Colonic mucosa (tissue), 4 donors: ENCODE measurements around the gene SPTB. TPM values are rescaled to one million over a fixed set of nuclear protein-coding genes. Genes with fewer than 3 reads are reported as not detected.
A peak's percentile ranks its signal among the peaks of the same experiment; 100 is the strongest.

ENCODE experiments used
- DNase-seq: peaks from one replicate; pipeline ENCODE4 v3.0.0-alpha.2; 2020
- H3K27ac ChIP-seq: fragments of 200-600 bp; one replicate; pipeline ENCODE4 v1.8.0; 2021
- H3K27me3 ChIP-seq: fragments of 200-600 bp; one replicate; pipeline ENCODE4 v1.8.0; 2021
- H3K36me3 ChIP-seq: fragments of 200-600 bp; one replicate; pipeline ENCODE4 v1.8.0; 2021
- H3K4me1 ChIP-seq: fragments of 200-600 bp; one replicate; pipeline ENCODE4 v1.8.0; 2021; ENCODE audit warnings: mild to moderate bottlenecking
- H3K4me3 ChIP-seq: fragments of 200-600 bp; one replicate; pipeline ENCODE4 v1.8.0; 2021
- H3K9ac ChIP-seq, 2 donors: one replicate each; pipeline ENCODE4 v1.7.0; 2013; ENCODE audit warnings: control low read depth in 2 of 2, low read depth in 2 of 2, low read length in 2 of 2
- H3K9me3 ChIP-seq: fragments of 200-600 bp; one replicate; pipeline ENCODE4 v1.8.0; 2021
- CTCF ChIP-seq: fragments of 200-600 bp; IDR thresholded peaks from one replicate; pipeline ENCODE4 v1.8.0; 2022; ENCODE audit warnings: antibody characterized with exemption, mild to moderate bottlenecking
- intact Hi-C: fragments of 100-400 bp; cut with DNase I; formaldehyde crosslinking; loops from one replicate; pipeline ENCODE4 v1.14.1; 2022
- total RNA-seq, 2 donors: library from RNA; stranded (reverse); fragmentation: NEBNext Ultra II Directional in 1 of 2; extraction: Animal tissue kit (Norgen Biotek cat#: 25700) in 1 of 2; gene quantifications; one replicate each; pipeline ENCODE4 v1.2.1, GENCODE V29; 2021
- donor health status: healthy.
- donor health status: DM: no; HTN: no; CAD: no.
- donor health status: DM: no; HTN: no; CAD: no.

Gene SPTB
- total RNA-seq, 2 donors from 2014 or later: 0.42 to 0.52 TPM

DNA sequence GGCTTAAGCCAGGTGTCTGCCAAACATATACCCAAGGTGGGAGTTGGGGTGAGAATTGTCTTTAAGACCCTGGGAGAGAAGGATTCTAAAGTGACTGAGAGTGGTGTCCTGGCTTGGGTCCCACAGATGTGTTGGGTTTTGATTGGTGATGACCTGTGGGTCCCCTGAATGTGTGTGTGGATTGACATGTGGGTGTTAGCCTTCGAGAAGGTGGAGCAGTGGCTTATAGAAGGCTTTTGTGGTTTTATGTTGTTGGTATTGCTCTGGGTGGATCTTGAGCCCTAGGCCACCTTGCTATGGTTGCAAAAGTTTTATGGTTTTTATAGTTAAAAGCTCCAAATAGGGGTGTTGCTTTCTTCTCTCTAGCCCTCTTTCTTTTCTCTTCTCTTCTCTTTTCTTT is 145.8 kb downstream of the SPTB start:
- DNase-seq: no peak
- TF ChIP-seq CTCF: no peak
- intact Hi-C loops: no loop called here
- no peak overlapping the region for H3K9ac ChIP-seq
- H3K9me3 ChIP-seq: no peaks in the 10 kb centered on the region
- H3K27me3 ChIP-seq: no peaks in the 10 kb centered on the region
- H3K4me3 ChIP-seq: no peak overlapping the region
- peaks cover 8% of the 10 kb centered on the region for H3K4me1 ChIP-seq
- peak overlapping the region; percentile 1 for H3K27ac ChIP-seq
- H3K36me3 ChIP-seq: no peaks in the 10 kb centered on the region

GRCh38 chr14:64733321-64733720 is 146.4 kb downstream of the SPTB start:
- no peaks in the 10 kb centered on the region for H3K36me3 ChIP-seq
- H3K4me1 ChIP-seq: peaks cover 8% of the 10 kb centered on the region
- H3K27ac ChIP-seq: peak overlapping the region; percentile 1
- H3K4me3 ChIP-seq: no peak overlapping the region
- no peak for TF ChIP-seq CTCF
- H3K9me3 ChIP-seq: no peaks in the 10 kb centered on the region
- no peak for DNase-seq
- no peak overlapping the region for H3K9ac ChIP-seq
- H3K27me3 ChIP-seq: no peaks in the 10 kb centered on the region
- intact Hi-C loops: no loop called here

DNA sequence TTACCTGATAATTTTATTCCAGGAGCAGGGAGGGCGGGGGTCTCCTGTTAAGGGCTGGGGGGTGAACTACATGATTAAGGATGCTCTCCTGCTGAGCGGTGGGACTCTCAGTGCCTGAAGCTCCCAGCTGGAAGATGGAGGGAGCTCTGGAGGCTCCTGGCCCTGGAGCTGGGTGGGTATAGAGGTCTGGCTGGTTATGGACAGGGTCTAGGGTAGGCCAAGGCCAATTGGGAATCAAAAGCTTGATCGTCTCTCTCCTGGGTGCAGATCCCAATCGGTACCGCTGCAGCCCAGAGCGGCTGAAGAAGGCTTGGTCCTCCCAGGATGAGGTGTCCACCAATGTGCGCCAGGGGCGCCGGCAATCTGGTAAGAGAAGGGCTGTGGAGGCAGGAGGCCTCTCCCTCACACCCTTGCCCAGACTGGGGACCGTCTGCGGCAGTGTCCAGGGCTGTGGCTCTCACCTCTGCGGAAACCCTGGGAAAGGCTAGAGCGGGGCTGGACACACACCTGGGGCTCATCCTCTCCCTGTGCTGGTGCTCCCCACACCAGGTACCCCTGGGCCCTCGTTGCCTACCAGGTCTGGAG is 147.1 kb downstream of the SPTB start:
- Histone ChIP-seq H3K36me3 (no peaks in the 10 kb centered on the region), H3K4me3 (no peak overlapping the region), H3K27me3 (no peaks in the 10 kb centered on the region), H3K9me3 (no peaks in the 10 kb centered on the region), H3K9ac (no peak overlapping the region), H3K4me1 (peaks cover 10% of the 10 kb centered on the region), H3K27ac (no peak overlapping the region)
- no peak for DNase-seq
- intact Hi-C loops: no loop called here
- no peak for TF ChIP-seq CTCF

- H3K36me3 ChIP-seq: no peaks in the 10 kb centered on the region
- no peak overlapping the region for H3K9ac ChIP-seq
These were observed 147.6 kb downstream of the SPTB start for GRCh38 chr14:64732066-64732465.

DNA sequence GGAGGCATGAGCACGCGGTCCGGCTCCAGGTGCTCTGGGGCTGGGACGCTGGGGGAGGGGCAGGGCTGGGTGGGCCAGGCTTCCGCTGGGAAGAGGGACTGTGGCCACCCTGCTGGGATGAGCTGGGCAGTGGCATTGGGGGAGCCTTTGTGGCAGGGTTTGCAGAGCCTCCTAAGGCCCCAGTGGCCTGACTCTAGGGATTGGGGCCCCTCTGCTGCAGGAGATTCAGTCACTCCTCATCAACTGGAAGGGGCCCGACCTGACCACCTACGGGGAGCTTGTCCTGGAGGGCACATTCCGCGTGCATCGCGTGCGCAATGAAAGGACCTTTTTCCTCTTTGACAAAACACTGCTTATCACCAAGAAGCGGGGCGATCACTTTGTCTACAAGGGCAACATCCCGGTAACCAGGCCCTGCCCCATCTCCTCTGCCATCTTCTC is 148.5 kb downstream of the SPTB start:
- Histone ChIP-seq H3K27ac (no peak overlapping the region), H3K9me3 (no peaks in the 10 kb centered on the region), H3K4me3 (no peak overlapping the region), H3K36me3 (no peaks in the 10 kb centered on the region), H3K9ac (no peak overlapping the region), H3K27me3 (no peaks in the 10 kb centered on the region), H3K4me1 (peaks cover 17% of the 10 kb centered on the region)
- no peak for DNase-seq
- TF ChIP-seq CTCF: no peak
- intact Hi-C loops: no loop called here

More at GRCh38 chr14:64732066-64732465, 147.6 kb downstream of the SPTB start:
- TF ChIP-seq CTCF: no peak
- Histone ChIP-seq H3K4me1 (peaks cover 15% of the 10 kb centered on the region), H3K27me3 (no peaks in the 10 kb centered on the region), H3K27ac (no peak overlapping the region), H3K4me3 (no peak overlapping the region), H3K9me3 (no peaks in the 10 kb centered on the region)
- DNase-seq: no peak
- intact Hi-C loops: no loop called here
